ENCODE results near the gene HSD17B13.
A peak's percentile ranks its signal among the peaks of the same experiment; 100 is the strongest.
"Not testable (repeated sequence)": the region's sequence is repeated elsewhere in the genome, so short reads cannot be mapped to it uniquely, and the experiment has no call there.

HSD17B13 gene

DNA sequence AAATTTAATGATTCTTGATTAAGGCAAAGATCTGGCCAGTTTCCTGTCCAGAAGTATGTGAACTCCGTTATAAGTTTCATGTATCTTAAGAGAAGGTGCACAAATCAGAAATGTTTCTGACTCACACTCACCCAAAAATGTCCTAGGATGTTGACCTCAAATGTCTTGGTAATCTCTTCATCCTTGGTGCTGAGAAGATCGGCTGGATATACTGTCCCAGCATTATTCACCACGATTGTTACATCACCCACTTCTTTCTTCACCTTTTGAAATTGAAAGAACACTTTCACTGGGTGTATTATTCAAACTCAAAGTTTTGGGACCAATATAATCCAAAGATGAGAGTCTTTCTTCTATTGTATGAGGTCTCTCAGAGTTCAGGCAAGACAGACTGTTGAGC is 5.7 kb downstream of the HSD17B13 start:
- DNase-seq (ENCODE audit: low spot score) = no peak

GRCh38 chr4:87315000-87315399 is 7.7 kb downstream of the HSD17B13 start:
- not testable (repeated sequence) for DNase-seq (ENCODE audit: low spot score)

- no peak for DNase-seq (ENCODE audit: low spot score)
Measured at GRCh38 chr4:87313756-87314155, 8.9 kb downstream of the HSD17B13 start.

DNA sequence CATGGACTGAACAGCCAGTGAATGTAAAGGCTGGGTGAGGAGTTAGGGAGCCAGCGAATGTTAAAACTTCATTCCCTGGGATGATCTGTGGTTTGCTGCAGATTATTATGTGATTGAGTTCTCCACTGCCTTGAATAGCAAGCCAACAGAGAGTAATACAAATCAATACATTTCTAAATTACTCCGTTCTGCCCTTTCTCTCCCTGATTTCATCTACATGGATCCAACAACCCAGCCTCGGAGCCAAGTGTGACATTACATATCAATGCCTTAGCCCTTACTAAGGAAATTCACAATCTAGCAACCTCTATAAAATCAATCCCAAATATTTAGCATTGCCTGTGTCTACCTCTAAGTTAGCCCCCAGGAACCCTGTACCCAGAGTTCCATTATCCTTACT is 11.0 kb downstream of the HSD17B13 start:
- no peak for DNase-seq (ENCODE audit: low spot score)

GRCh38 chr4:87310691-87311335 is 11.9 kb downstream of the HSD17B13 start:
- no peak for DNase-seq (ENCODE audit: low spot score)

DNA sequence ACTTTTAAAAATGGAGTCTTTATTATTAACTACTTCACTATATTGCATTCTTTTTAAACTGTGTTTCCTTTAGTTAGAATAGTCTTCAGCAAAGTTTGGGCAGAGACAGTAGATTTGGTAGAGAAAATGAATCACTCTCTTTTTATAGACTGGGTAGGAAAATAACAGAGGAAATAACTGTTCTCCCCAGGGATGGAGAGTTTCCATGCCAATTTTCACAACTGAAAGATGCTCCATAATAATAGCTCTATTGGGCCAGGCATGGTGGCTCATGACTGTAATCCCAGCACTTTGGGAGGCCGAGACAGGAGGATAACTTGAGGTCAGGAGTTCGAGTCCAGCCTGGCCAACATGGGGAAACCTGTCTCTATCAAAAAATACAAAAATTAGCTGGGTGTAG is 13.1 kb downstream of the HSD17B13 start:
- no peak for DNase-seq (ENCODE audit: low spot score)

GRCh38 chr4:87306056-87306455 is 16.6 kb downstream of the HSD17B13 start:
- DNase-seq (ENCODE audit: low spot score) = no peak

GRCh38 chr4:87305562-87305961 is 17.1 kb downstream of the HSD17B13 start:
- DNase-seq (ENCODE audit: low spot score) = no peak

DNA sequence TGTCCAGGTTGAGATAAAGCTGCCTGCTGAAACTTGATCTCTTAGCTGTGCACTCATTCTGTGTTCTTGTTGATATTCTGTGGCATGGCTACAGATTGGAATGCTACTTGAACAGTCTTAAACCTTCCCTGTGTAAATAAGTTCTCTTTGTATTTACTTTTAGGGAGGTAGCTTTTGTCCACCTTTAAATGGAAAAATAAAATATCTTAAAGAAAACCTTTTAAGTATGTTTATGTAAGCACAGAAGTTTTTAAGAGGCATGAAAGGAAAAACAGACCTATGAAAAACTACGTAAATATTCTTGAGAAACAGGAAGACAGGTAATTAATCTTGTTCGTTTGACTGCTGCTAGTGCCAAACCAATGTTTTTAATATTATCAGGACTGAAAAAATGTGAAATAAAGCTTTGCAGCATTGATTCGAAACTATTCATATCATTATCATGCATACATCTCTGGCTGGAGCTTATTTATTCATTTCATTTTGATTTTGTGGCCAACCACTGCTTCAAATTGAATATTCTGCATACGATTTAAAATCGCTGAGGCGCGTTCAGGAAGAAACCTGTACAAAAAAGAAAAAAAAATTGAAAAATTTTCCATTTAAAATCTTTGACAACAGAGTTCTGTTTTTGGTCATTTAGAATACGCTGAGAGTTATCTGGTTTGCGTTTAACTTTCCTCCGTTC is 17.8 kb downstream of the HSD17B13 start:
- DNase-seq (ENCODE audit: low spot score) = no peak

DNA sequence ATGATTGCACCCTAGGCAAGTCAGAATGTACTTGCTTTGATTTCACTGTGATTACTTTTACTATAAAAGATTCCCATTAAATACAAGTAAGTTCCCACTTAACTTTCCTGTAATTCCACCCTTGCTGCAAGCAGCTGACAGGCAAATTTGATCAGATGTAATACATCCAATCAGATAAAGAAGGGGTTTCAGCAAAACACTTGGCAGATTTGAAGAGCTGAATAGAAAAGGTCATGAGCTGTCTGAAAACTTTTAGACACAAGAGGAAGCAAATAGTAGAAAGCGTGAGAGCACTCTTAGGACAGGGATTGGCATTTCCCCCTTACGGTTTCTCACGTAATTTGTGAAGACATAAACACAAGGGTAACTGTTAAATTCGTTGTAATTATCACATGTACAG is 22.8 kb downstream of the HSD17B13 start:
- no peak for DNase-seq (ENCODE audit: low spot score)

DNA sequence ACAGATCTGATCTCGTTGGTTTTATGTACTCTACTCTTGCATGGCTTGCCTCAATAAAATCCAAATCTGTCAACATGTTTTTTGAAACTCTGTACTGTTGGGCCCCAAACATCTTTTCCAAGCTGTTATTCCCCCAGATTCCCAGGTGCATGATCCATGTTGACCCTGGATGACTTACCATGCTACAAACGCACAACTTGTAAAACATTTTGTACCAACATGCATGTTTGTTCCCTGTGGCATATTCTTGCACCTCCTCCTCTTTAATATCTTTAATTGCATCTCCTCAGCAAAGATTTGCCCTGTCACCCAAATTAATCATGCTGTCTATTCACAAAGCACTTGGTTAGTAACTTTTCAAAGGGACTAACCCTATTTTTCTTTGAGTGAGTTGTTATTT is 24.3 kb downstream of the HSD17B13 start:
- DNase-seq (ENCODE audit: low spot score) = no peak

- DNase-seq (ENCODE audit: low spot score) = not testable (repeated sequence)
Measured at GRCh38 chr4:87294911-87295310, 27.8 kb downstream of the HSD17B13 start.

GRCh38 chr4:87293889-87294288 is 28.8 kb downstream of the HSD17B13 start:
- not testable (repeated sequence) for DNase-seq (ENCODE audit: low spot score)

GRCh38 chr4:87286970-87287369 is 35.7 kb downstream of the HSD17B13 start:
- DNase-seq (ENCODE audit: low spot score) = no peak

- DNase-seq (ENCODE audit: low spot score) = not testable (repeated sequence)
Measured at GRCh38 chr4:87284268-87284667, 38.4 kb downstream of the HSD17B13 start.

GRCh38 chr4:87283151-87283550 is 39.5 kb downstream of the HSD17B13 start:
- no peak for DNase-seq (ENCODE audit: low spot score)

GRCh38 chr4:87281603-87282002 is 41.1 kb downstream of the HSD17B13 start:
- DNase-seq (ENCODE audit: low spot score) = no peak

- DNase-seq (ENCODE audit: low spot score) = no peak
Measured at GRCh38 chr4:87278335-87278794, 44.3 kb downstream of the HSD17B13 start.

DNA sequence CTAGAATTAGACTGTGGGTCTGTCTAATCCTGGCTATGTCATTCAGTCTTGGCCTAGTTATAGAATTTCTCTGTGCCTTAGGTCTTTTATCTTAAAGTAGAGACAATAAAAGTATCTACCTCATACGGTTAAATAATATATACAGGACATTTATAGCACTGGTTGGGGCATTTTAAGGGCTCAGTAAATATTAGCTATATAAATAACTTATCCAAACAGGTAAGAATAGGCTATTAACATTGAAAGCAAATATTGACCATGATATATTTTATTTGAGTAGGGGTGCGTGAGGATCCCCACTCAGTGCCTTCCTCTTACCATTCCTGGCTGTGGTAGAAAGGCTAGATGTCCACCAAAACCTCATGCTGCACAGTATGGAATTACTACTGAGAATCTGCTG is 47.4 kb downstream of the HSD17B13 start:
- DNase-seq (ENCODE audit: low spot score) = no peak

GRCh38 chr4:87274803-87275202 is 47.9 kb downstream of the HSD17B13 start:
- no peak for DNase-seq (ENCODE audit: low spot score)

- no peak for DNase-seq (ENCODE audit: low spot score)
Measured at GRCh38 chr4:87274327-87274726, 48.4 kb downstream of the HSD17B13 start.

DNA sequence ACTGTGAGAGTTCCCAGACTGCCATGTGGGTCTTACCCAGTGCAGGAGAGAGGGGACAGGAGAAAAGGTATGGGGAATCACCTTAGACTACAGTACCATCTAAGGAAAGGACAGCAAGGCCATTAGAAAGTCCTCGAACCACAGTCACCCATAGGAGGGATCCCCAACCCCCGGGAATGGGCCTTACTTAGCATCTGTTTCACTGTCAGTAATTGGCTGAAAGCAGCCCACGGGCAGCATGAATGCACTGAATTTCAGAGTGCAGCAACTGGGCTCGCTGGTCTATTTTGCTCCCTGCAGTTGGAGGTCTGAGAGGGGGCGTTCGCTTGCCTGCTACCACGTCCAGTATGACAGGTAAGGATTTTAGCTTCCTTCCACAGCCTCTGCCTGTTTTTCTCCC is 51.9 kb downstream of the HSD17B13 start:
- DNase-seq (ENCODE audit: low spot score) = no peak

- peak; percentile 29 for DNase-seq (ENCODE audit: low spot score)
Measured at GRCh38 chr4:87270144-87270543, 52.5 kb downstream of the HSD17B13 start.

- DNase-seq (ENCODE audit: low spot score) = no peak
Measured at GRCh38 chr4:87268411-87268810, 54.3 kb downstream of the HSD17B13 start.
